ENCODE data around the gene ZNF488.

The ZNF488 gene

DNA sequence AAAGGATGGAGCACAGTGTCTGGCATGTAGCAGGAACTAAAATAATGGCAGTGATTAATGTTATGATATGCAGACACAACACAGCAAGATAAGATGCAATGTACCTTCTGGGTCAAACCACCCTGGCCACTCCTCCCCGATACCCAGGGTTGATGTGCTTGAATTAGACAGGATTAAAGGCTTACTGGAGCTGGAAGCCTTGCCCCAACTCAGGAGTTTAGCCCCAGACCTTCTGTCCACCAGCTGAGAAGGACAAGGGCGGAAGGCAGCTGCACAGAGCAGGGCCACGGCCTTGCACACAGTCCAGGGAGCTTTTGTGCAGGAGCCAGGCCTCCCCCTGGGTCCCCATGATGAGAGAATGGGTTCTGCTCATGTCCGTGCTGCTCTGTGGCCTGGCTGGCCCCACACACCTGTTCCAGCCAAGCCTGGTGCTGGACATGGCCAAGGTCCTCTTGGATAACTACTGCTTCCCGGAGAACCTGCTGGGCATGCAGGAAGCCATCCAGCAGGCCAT lies 35.9 kb downstream of the ZNF488 start, which contains the start of gene RBP3:
TSS of gene RBP3 (plus strand) at position 226 of the 514 bp plus-strand sequence. CDS start at position 348, 122 bp downstream.
- in situ Hi-C loops (cut with HindIII; ENCODE audit: low sequenced_read_pairs) = no loop called here
- H3K4me3 ChIP-seq (ENCODE audit: low read depth, low read length) = no peak within 1 kb of the TSS
- DNase-seq (ENCODE audit: low read depth, low spot score) = no peak
- TF ChIP-seq CTCF (IDR thresholded peaks at IDR 0.05; ENCODE audit: low read depth, low read length) = no peak

GRCh38 chr10:47347303-47347675 lies 36.8 kb downstream of the ZNF488 start:
- in situ Hi-C loops (cut with HindIII; ENCODE audit: low sequenced_read_pairs) = no loop called here
- no peak for DNase-seq (ENCODE audit: low read depth, low spot score)
- no peak for TF ChIP-seq CTCF (IDR thresholded peaks at IDR 0.05; ENCODE audit: low read depth, low read length)
- H3K4me3 ChIP-seq (ENCODE audit: low read depth, low read length) = no peak overlapping the region

- DNase-seq (ENCODE audit: low read depth, low spot score) = no peak
- in situ Hi-C loops (cut with HindIII; ENCODE audit: low sequenced_read_pairs) = no loop called here
- TF ChIP-seq CTCF (IDR thresholded peaks at IDR 0.05; ENCODE audit: low read depth, low read length) = no peak
- no peak overlapping the region for H3K4me3 ChIP-seq (ENCODE audit: low read depth, low read length)
Measured at GRCh38 chr10:47346581-47347302, 37.4 kb downstream of the ZNF488 start.

GRCh38 chr10:47344996-47345870 lies 38.9 kb downstream of the ZNF488 start:
- no peak overlapping the region for H3K4me3 ChIP-seq (ENCODE audit: low read depth, low read length)
- no peak for DNase-seq (ENCODE audit: low read depth, low spot score)
- in situ Hi-C loops (cut with HindIII; ENCODE audit: low sequenced_read_pairs) = no loop called here
- TF ChIP-seq CTCF (IDR thresholded peaks at IDR 0.05; ENCODE audit: low read depth, low read length) = no peak

- TF ChIP-seq CTCF (IDR thresholded peaks at IDR 0.05; ENCODE audit: low read depth, low read length) = peak; percentile 96
- DNase-seq (ENCODE audit: low read depth, low spot score) = peak; percentile 52
- in situ Hi-C loops (cut with HindIII; ENCODE audit: low sequenced_read_pairs) = no loop called here
- H3K4me3 ChIP-seq (ENCODE audit: low read depth, low read length) = no peak overlapping the region
Measured at GRCh38 chr10:47340608-47341170, 43.4 kb downstream of the ZNF488 start.

Data from astrocyte of the spinal cord (primary cell).